Activated T-cell treated with anti-CD3 and anti-CD28 coated beads, Interleukin-2, amount 50 U/mL, for 1 hour (primary cell): Measurements from ENCODE around the gene LZTS2.
A peak's percentile ranks its signal among the peaks of the same experiment; 100 is the strongest.

Source experiments
- DNase-seq: peaks from one replicate; pipeline ENCODE4 v3.0.0-alpha.2; 2020

Gene LZTS2

GRCh38 chr10:101000127-101000914 is 713 bp downstream of the LZTS2 start:
- no peak for DNase-seq

GRCh38 chr10:101000915-101001658 is 1.5 kb downstream of the LZTS2 start:
- DNase-seq: no peak

DNA sequence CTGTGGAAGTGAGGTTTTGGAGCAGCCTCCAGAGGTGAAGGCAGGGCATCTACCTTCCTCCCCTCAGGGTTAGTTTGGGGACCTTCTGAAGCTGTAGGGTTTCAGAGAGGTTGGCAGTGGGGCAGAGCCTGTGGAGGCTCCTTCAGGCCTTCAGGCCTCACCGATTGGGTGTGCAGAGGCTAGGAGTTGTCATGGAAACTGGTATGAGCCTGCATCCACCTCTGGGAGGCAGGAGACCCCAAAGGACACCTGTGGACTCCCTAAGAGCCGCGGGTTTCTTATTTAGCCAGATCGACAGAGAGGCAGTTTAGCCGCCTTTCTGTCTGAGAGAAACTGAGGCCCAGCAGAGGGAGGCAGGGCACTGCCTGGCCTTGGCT is 2.0 kb downstream of the LZTS2 start:
- no peak for DNase-seq

DNA sequence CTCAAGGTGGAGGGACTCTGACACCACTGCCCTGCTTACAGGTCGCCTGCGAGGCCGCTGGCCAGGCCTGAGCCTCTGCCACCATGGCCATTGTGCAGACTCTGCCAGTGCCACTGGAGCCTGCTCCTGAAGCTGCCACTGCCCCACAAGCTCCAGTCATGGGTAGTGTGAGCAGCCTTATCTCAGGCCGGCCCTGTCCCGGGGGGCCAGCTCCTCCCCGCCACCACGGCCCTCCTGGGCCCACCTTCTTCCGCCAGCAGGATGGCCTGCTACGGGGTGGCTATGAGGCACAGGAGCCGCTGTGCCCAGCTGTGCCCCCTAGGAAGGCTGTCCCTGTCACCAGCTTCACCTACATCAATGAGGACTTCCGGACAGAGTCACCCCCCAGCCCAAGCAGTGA is 2.8 kb downstream of the LZTS2 start:
- DNase-seq: no peak

DNA sequence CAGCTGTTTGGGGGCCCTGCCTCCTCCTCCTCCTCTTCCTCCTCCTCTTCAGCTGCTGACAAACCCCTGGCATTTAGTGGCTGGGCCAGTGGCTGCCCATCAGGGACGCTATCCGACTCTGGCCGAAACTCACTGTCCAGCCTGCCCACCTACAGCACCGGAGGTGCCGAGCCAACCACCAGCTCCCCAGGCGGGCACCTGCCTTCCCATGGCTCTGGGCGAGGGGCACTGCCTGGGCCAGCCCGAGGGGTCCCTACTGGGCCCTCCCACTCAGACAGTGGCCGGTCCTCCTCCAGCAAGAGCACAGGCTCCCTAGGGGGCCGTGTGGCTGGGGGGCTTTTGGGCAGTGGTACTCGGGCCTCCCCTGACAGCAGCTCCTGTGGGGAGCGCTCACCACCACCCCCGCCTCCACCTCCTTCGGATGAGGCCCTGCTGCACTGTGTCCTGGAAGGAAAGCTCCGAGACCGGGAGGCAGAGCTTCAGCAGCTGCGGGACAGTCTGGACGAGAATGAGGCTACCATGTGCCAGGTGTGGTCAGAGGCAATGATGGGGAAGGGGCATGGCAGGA is 4.1 kb downstream of the LZTS2 start:
- no peak for DNase-seq

DNA sequence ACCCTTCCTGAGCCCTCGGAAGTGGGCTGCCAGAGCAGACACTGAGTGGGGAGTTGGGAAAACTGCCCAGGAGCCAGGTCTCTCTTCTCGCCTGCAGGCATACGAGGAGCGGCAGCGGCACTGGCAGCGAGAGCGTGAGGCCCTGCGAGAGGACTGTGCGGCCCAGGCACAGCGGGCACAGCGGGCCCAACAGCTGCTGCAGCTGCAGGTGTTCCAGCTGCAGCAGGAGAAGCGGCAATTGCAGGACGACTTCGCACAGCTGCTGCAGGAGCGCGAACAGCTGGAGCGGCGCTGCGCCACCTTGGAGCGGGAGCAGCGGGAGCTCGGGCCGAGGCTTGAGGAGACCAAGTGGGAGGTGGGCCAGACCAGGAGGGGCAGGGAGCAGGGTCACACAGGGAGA is 5.8 kb downstream of the LZTS2 start:
- no peak for DNase-seq

GRCh38 chr10:101005869-101006567 is 6.4 kb downstream of the LZTS2 start:
- no peak for DNase-seq

DNA sequence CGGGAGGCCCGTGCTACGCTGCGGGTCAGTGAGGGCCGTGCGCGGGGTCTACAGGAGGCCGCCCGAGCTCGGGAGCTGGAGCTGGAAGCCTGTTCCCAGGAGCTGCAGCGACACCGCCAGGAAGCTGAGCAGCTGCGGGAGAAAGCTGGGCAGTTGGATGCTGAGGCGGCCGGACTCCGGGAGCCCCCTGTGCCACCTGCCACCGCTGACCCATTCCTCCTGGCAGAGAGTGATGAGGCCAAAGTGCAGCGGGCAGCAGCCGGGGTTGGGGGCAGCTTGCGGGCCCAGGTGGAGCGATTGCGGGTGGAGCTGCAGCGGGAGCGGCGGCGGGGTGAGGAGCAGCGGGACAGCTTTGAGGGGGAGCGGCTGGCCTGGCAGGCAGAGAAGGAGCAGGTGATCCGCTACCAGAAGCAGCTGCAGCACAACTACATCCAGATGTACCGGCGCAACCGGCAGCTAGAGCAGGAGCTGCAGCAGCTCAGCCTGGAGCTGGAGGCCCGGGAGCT is 7.0 kb downstream of the LZTS2 start:
- no peak for DNase-seq

- DNase-seq: no peak
Measured at GRCh38 chr10:101007099-101007711, 7.6 kb downstream of the LZTS2 start.

DNA sequence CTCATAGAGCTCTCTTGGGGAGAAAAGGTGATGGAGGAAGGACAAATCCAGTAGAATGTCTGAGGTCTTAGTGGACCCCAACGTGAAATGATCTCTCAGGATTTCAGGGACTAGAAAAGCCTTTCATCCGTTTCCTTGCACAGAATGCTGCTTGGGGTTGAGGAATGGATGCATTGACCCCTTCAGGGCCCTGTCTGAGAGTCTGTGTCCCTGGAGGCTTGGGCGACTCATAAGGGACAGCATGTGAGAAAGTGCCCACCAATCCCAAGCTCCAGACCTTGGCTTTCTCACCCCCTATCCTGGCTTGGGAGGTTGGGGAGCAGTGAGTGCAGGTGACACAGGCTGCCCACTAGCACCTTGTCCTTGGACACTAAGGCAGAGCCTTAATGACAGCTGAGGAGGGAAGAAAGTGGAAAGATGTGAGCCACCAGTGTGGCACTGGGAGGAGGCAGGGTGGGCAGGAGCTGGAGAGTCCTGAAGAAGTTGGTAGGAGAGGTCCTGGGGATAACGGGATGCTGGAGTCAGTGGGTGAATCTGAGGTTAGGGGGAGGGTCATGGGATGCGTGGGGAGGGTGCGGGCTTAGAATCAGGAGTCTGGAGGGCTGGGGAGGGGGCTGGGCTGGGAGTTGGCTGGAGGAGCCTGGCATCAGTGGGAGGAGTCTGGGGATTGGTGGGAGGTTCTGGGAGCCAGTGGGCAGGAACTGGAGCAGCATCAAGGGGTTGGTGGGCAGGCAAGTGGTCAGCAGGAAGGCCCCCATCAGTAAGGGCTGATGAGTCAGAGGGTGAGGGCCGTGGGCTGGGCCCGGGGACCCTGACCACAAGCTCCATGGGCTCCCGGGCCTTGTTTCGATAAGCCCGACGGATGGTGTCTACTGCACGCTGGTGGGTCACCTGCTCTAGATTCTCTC is 8.6 kb downstream of the LZTS2 start:
- no peak for DNase-seq

DNA sequence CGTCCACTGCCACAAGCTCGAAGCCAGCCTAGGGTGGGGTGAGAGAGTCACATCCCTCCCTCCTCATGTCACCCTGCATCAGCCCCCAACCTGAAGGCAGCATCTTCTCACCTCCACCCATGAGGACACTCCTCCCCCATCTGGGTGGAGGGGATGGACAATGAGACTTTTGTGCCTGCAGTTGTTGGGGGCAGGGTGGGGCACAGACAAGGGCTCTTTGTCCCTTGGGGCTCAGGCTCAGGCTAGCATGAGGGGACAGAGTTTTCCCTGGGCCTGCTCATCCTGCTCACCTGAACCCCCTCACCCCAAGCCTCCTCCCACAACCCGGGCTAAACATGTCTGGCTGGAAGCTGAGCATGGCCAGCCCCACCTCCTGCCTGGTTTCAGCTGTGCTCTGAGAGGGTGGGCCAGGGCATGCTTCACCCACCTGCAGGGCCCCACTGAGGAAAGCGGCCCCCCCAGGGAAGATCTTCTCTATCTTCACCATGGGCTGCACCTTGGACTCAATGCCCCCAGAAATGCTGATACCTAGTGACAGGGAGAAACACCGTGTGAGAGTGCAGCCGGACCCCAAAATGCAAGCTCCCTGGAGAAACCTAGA is 9.3 kb downstream of the LZTS2 start:
- DNase-seq: no peak

DNA sequence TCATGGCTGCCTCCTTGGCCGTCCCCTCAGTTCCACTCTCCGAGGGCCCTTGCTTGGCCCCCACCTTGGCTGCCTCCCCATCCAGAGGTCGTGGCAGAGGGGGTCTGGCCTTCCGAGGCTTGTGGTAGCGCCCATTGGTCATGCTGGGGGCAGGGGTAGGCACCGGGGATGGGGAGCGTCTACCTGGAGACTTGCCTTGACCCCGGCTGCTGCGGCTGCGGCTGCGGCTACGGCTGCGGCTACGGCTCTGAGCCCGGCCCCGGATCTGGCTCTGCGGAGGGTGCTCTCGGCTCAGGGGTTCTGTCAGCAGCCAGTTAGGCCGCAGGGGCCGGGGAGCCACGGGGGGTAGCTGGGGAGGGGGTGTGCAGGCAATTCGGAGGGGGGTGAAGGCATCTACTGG is 10.7 kb downstream of the LZTS2 start:
- DNase-seq: no peak

GRCh38 chr10:101011517-101012423 is 12.2 kb downstream of the LZTS2 start:
- DNase-seq: no peak

DNA sequence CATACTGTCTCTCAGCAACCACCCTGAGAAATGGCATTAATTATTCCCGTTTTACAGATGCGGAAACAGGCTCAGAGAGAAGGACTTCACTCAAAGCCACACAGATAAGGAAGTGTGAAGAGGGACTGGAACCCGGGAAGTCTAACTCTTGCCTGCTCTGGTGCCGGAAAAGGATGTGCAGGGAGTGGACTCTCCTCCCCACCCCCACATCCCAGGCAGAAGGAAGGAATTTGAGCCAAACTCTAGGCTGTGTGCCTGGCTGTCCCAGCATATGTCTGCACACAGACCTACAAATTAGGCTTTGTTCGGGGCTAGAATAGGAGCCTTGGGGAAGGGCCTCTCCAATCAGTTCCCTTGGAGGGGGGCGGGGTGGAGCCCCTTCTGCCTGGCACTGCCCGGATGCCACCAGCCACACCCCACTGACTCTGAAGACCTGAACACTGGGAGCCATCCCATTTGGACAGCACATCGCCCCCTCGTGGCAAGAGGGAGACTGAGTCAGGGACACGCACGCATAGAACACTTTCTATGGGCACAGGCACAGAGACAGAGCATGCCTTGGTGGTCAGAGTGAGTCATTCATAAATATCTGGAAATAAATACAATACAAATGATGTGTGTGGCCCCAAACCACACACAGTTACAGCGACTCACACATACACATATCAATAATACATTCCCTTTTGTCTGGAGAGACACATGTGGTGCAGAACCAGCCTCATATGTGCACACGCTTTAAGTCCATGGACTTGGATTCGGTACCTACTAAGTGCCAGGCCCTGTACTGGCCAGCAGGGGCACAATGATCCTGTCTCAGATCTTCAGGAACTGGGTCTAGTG is 13.1 kb downstream of the LZTS2 start:
- peak; percentile 75 for DNase-seq

DNA sequence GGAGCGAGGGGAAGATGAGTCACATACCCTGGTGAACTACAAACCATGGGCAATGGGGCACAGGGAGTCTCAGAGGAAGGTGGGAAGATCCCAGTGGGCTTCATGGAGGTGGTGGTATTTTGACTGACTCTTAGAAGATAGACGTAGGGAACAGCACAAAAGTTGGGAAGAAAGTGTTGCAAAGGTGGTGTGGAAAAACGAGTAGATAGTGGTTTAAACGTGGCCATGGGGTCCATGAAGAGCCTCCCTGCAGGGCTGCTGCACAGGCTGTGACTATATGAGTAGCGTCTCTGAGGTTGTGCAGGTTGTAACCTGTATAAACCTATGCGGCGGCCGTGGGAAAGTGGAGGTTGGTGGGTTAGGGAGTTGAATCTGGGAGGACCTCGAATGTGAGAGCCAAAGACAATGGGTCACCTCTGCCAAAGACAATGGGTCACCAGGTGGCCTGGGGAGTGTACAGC is 13.8 kb downstream of the LZTS2 start:
- no peak for DNase-seq

DNA sequence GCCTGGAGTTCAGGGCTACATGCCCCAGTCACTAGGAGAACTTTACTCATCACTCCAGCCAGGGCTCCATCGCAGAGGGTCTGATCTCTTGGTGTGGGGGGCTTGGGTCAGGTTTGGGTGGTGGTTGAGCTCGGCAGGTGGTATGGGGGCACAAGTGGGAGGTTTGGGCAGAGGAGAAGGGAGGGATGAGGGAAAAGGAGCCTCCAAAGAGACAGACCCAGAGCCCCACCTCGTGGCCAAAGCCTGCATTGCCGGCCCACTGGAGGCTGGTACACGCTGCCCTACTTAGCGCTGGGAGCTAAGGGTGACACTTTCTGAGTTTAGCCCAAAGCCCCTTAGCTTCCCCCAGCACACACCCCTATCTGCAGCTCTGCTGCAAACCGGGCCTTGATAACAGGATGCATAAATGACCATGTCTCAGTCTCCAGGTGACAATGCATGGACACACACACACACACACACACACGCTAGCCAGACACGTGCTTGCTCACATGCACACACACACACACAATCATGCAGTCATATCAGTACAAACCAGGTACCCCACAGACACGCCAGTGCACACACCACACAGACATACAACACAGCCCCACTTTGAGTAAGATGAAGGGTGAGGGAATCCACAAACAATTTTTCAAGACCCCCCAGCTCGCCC is 14.7 kb downstream of the LZTS2 start:
- DNase-seq: peak; percentile 84

- no peak for DNase-seq
Measured at GRCh38 chr10:101014966-101015581, 15.5 kb downstream of the LZTS2 start.

DNA sequence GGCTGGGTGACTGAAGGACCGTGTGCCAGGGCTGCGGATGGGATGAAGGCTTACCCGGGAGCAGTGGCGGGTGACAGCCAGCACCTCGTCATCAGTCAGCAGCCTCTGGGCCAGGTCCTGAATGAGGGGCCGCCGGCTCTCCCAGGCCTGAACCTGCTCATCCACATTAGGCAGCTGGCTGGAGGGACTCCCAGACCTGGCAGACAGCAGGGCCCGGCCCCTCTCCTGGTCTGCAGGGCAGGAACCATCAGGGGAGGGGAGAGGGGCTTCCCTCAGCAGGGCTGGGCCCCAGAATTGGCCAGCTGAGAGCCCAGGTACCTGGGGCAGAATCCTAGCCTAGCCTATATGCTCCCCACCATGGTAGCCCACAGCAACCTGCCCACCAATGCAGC is 16.0 kb downstream of the LZTS2 start:
- no peak for DNase-seq
